GM18511 (cell line): ENCODE results near the gene SLC35F3.

Experiments
- ATAC-seq: cut with Tn5 transposase; IDR thresholded peaks from one replicate; pipeline ENCODE4 v1.9.1; 2021; ENCODE audit warnings: mild to moderate bottlenecking, moderate library complexity; ENCODE audit not compliant: unreplicated experiment

The SLC35F3 gene

GRCh38 chr1:233909195-233909594 is 4.7 kb downstream of the SLC35F3 start:
- no peak for ATAC-seq

GRCh38 chr1:233912447-233912846 is 8.0 kb downstream of the SLC35F3 start:
- no peak for ATAC-seq

GRCh38 chr1:233912909-233913308 is 8.4 kb downstream of the SLC35F3 start:
- ATAC-seq = no peak

- ATAC-seq = no peak
Measured at GRCh38 chr1:233916706-233917105, 12.2 kb downstream of the SLC35F3 start.

- no peak for ATAC-seq
Measured at GRCh38 chr1:233919786-233920185, 15.3 kb downstream of the SLC35F3 start.

- no peak for ATAC-seq
Measured at GRCh38 chr1:233928123-233928522, 23.6 kb downstream of the SLC35F3 start.

- no peak for ATAC-seq
Measured at GRCh38 chr1:233933339-233933738, 28.9 kb downstream of the SLC35F3 start.

GRCh38 chr1:233935297-233935868 is 30.9 kb downstream of the SLC35F3 start:
- no peak for ATAC-seq

- ATAC-seq = no peak
Measured at GRCh38 chr1:233936422-233936821, 31.9 kb downstream of the SLC35F3 start.

- no peak for ATAC-seq
Measured at GRCh38 chr1:233936842-233937241, 32.4 kb downstream of the SLC35F3 start.

- no peak for ATAC-seq
Measured at GRCh38 chr1:233938476-233938875, 34.0 kb downstream of the SLC35F3 start.

- no peak for ATAC-seq
Measured at GRCh38 chr1:233939451-233939850, 35.0 kb downstream of the SLC35F3 start.

- ATAC-seq = no peak
Measured at GRCh38 chr1:233940908-233941307, 36.4 kb downstream of the SLC35F3 start.

- no peak for ATAC-seq
Measured at GRCh38 chr1:233944601-233945000, 40.1 kb downstream of the SLC35F3 start.

GRCh38 chr1:233945573-233945972 is 41.1 kb downstream of the SLC35F3 start:
- ATAC-seq = no peak

GRCh38 chr1:233945979-233946378 is 41.5 kb downstream of the SLC35F3 start:
- no peak for ATAC-seq

- ATAC-seq = no peak
Measured at GRCh38 chr1:233946724-233947123, 42.2 kb downstream of the SLC35F3 start.

GRCh38 chr1:233951804-233952203 is 47.3 kb downstream of the SLC35F3 start:
- no peak for ATAC-seq

GRCh38 chr1:233957691-233958090 is 53.2 kb downstream of the SLC35F3 start:
- ATAC-seq = no peak

GRCh38 chr1:233959102-233959501 is 54.6 kb downstream of the SLC35F3 start:
- ATAC-seq = no peak

GRCh38 chr1:233959971-233960370 is 55.5 kb downstream of the SLC35F3 start:
- ATAC-seq = no peak

GRCh38 chr1:233960386-233960785 is 55.9 kb downstream of the SLC35F3 start:
- no peak for ATAC-seq

- no peak for ATAC-seq
Measured at GRCh38 chr1:233962878-233963277, 58.4 kb downstream of the SLC35F3 start.
